Endothelial cell of umbilical vein (primary cell): ENCODE data around the gene LAMB1.
"Not testable (repeated sequence)": the region's sequence is repeated elsewhere in the genome, so short reads cannot be mapped to it uniquely, and the experiment has no call there.

ENCODE experiments used
- EZH2 ChIP-seq: IDR thresholded peaks from 2 replicates; pipeline ENCODE4 v1.6.1; 2012; ENCODE audit warnings: borderline replicate concordance, low read depth, mild to moderate bottlenecking, moderate library complexity, low read length, inconsistent platforms; ENCODE audit not compliant: severe bottlenecking
- JUN ChIP-seq: IDR thresholded peaks from 2 replicates; pipeline ENCODE4 v1.6.1; 2011; ENCODE audit warnings: borderline replicate concordance, low read depth; ENCODE audit not compliant: insufficient read length, insufficient read depth
- POLR2A ChIP-seq: IDR thresholded peaks from 2 replicates; pipeline ENCODE4 v1.6.1; 2012; ENCODE audit warnings: low read depth, mild to moderate bottlenecking, control low read depth, low read length
- TF ChIP-seq, protein P1 (sequence below), 2 donors: IDR thresholded peaks; 1 replicate in 1 of 2; 2 replicates in 1 of 2; pipeline ENCODE4 v1.5.1; 2011; ENCODE audit warnings: low read length in 2 of 2, mild to moderate bottlenecking in 2 of 2, moderate library complexity in 2 of 2, control low read depth in 1 of 2, inconsistent platforms in 1 of 2, low read depth in 1 of 2; ENCODE audit not compliant: insufficient read depth in 1 of 2; ENCODE audit errors: extremely low read depth in 1 of 2
- TF ChIP-seq, protein P2 (sequence below): IDR thresholded peaks from 2 replicates; pipeline ENCODE4 v1.6.1; 2011; ENCODE audit not compliant: insufficient read depth, insufficient read length

DNA sequence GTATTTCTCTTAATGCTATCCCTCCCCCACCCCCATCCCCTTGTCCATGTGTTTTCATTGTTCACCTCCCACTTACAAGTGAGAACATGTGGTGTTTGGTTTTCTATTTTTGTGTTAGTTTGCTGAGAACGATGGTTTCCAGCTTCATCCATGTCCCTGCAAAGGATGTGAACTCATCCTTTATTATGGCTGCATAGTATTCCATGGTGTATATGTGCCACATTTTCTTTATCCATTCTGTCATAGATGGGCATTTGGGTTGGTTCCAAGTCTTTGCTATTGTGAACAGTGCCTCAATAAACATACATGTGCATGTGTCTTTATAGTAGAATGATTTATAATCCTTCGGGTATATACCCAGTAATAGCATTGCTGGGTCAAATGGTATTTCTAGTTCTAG lies 81.1 kb downstream of the LAMB1 start:
- TF ChIP-seq POLR2A, EZH2, JUN: not testable (repeated sequence)
- TF ChIP-seq, protein P1, sequence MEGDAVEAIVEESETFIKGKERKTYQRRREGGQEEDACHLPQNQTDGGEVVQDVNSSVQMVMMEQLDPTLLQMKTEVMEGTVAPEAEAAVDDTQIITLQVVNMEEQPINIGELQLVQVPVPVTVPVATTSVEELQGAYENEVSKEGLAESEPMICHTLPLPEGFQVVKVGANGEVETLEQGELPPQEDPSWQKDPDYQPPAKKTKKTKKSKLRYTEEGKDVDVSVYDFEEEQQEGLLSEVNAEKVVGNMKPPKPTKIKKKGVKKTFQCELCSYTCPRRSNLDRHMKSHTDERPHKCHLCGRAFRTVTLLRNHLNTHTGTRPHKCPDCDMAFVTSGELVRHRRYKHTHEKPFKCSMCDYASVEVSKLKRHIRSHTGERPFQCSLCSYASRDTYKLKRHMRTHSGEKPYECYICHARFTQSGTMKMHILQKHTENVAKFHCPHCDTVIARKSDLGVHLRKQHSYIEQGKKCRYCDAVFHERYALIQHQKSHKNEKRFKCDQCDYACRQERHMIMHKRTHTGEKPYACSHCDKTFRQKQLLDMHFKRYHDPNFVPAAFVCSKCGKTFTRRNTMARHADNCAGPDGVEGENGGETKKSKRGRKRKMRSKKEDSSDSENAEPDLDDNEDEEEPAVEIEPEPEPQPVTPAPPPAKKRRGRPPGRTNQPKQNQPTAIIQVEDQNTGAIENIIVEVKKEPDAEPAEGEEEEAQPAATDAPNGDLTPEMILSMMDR (IDR thresholded peaks at IDR 0.05; ENCODE audit: extremely low read depth in 1 of 2, insufficient read depth in 1 of 2, low read depth in 1 of 2, low read length in 2 of 2), result not testable (repeated sequence)
- TF ChIP-seq, protein P2, sequence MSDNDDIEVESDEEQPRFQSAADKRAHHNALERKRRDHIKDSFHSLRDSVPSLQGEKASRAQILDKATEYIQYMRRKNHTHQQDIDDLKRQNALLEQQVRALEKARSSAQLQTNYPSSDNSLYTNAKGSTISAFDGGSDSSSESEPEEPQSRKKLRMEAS, result not testable (repeated sequence)
